D721Med (cell line): ENCODE measurements around the gene SEPTIN8.

Experiments
- DNase-seq: peaks from one replicate; pipeline ENCODE4 v3.0.0; 2011; ENCODE audit warnings: low spot score; ENCODE audit not compliant: insufficient read length
- FAIRE-seq: peaks from 2 replicates; lab custom pipeline; 2011; peaks lifted over from hg19 to GRCh38; lab: Jason Lieb, UNC
- TF ChIP-seq, protein P1 (sequence below): IDR thresholded peaks from 2 replicates; pipeline ENCODE4 v1.5.1; 2012; ENCODE audit warnings: mild to moderate bottlenecking, control low read depth; ENCODE audit not compliant: insufficient read depth; ENCODE audit errors: missing control alignments

SEPTIN8 gene, protein sequence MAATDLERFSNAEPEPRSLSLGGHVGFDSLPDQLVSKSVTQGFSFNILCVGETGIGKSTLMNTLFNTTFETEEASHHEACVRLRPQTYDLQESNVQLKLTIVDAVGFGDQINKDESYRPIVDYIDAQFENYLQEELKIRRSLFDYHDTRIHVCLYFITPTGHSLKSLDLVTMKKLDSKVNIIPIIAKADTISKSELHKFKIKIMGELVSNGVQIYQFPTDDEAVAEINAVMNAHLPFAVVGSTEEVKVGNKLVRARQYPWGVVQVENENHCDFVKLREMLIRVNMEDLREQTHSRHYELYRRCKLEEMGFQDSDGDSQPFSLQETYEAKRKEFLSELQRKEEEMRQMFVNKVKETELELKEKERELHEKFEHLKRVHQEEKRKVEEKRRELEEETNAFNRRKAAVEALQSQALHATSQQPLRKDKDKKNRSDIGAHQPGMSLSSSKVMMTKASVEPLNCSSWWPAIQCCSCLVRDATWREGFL

DNA sequence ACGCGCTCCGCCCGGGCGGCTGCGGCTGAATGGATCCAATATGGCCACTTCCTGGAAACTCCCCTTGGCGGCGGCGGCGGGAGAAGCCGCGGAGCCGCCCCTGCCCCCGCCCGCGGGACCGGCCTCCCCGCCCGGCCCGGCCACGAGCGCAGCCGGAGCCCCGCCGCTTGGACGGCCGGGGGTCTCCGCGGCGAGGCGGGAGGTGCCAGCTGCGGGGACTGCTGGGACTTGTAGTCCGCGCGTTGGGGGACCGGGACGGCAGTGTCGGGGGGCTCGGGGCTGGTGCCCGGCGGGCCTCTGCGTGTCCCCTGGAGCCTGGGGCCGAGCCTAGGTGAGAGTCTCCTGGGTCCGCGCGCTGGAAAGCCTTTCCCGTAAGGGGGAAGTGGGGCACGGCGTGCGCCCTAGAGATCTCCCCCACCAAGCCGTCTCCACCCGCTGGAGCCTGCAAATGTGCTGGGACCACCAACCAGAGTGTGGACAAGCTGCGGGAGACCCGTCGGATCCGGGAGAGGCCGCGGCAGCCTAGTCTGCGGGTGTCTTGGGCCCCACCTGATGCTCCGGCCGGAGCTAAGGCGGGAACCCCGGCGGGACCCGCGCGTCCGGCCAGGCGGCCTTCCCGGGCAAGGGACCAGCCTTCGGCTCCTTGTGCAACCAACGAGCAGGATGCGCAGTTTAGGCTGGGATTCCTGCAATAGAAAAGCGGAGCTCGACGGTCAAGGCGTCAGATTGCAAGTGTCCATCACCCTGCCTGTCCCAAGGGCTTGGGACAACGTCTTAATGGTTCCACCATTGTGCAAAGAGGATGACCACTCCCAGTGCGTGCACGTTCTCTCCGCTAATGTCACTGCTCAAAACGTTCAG, at the start of gene SEPTIN8:
SEPTIN8 (minus strand) TSS at position 31 of the 861 bp plus-strand sequence. CDS start 102 bp downstream, outside the sequence.
- DNase-seq = peak; percentile 66
- no peak for FAIRE-seq
- TF ChIP-seq, protein P1, sequence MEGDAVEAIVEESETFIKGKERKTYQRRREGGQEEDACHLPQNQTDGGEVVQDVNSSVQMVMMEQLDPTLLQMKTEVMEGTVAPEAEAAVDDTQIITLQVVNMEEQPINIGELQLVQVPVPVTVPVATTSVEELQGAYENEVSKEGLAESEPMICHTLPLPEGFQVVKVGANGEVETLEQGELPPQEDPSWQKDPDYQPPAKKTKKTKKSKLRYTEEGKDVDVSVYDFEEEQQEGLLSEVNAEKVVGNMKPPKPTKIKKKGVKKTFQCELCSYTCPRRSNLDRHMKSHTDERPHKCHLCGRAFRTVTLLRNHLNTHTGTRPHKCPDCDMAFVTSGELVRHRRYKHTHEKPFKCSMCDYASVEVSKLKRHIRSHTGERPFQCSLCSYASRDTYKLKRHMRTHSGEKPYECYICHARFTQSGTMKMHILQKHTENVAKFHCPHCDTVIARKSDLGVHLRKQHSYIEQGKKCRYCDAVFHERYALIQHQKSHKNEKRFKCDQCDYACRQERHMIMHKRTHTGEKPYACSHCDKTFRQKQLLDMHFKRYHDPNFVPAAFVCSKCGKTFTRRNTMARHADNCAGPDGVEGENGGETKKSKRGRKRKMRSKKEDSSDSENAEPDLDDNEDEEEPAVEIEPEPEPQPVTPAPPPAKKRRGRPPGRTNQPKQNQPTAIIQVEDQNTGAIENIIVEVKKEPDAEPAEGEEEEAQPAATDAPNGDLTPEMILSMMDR = no peak

DNA sequence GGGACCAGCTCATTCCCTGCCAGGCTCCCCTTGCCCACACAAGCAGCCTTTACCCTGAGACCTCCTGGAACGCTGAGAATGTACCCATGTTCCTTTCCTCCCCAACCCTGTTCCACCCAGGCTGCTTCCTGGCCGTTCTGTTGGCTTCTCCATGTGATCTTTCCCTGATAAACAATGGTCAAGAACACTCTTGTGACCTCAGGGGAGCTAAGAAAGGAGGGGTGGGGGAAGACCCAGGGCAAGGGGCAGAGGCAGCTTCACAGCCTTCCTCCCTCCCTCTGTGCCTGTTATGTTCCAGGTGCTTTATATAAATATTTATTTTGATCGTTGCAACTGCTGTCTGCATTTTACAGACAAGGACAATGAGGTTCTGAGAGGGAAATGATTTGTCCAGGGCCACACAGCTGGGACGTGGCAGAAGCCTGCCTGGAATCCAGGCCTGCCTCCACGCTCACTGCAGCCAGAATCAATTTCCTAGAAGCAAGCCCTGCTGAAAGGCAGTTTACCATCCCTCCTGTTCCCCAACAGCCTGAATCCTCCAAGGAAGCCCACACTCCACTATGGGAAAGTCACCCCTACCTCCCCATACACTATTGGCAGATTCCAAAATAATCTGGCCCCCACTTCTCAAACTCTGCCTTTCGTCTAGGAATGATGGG, 49.5 kb upstream of the SEPTIN8 start:
- TF ChIP-seq, protein P1 = no peak
- no peak for DNase-seq
- FAIRE-seq = no peak

DNA sequence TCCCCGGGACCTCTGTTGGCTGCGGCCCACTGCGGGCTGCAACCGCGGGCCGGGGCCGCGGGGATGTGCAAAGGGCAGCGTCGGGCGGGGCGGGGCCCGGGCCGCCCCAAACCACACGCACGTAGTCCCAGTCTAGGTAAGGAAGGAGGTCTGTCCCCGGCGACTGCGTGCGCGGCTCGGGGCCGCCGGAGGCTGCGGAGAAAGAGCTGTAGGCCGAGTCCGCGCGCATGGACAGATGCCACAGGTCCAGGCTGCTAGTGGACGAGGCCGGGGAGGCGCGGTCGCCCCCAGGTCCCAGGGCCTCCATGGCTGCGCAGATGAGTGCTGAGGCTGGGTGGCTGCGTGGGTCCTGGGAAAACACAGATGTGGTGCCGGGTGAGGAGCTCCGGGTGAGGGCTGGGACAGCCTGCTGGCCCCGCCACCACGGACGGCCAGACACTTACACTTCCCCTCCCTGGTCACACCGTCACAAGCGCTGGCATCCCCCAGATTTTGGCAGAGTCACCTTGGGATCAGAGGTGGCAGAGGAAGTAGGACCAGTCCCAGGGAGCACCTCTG, 48.9 kb upstream of the SEPTIN8 start:
- DNase-seq (no peak), FAIRE-seq (no peak)
- TF ChIP-seq, protein P1 = no peak

DNA sequence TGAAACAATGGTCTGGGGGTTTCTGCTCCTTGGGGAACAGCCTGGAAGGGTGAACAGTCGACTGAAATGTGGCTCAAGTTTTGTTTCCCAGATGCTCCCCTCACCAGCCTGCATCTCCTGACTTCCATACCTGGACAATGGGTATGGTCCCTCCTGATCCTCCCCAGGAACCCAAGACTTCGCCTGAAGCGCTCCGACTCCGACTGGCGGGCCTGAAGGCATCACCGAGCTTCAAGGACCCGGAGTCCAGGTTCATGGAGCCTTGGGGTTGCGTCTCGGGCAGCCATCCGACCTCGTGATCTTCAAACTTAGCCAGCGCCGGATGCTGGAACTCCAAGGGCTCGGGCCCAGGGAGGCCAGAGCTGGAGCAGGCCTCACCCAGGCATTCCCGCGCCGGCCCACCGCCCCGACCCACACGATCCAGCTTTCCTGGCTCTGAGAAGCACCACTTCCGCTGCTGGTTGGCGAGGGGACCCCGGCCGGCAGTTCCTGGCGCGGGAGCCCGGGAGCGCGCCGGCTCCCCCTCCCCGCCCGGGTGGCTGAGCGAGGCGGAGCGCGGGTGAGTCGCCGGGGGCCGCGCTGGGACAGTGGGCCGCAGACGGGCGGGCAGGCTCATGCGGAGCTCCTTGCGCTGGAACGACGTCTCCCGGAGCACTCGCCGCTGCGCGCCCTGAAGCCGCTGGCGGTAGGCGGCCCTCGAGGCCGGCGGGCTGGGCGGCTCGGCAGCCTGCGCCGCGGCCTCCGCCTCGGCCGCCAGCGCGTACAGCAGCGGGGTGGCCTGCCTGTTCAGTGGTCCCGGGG, 48.2 kb upstream of the SEPTIN8 start:
- DNase-seq (no peak), FAIRE-seq (no peak)
- TF ChIP-seq, protein P1 = no peak

DNA sequence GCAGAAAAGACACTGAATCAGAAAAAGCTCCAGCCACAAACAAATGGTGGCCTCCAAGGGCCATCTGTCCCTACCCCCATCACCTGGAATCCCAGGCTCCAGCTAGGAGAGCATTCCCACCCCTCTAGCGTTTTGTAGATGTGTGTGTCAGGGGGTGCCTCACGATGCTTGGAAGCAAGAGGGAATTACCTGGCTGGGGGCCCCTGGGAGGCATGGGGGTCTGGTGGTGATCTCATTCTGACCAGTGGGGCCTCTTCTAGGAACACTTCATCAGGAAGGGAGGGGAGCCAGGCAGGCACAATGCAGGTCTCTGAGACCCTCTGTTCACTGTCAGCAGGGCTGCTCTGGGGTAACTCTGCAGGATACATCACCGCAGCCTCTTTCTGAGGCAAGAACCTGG, 47.4 kb upstream of the SEPTIN8 start:
- DNase-seq (no peak), FAIRE-seq (no peak)
- TF ChIP-seq, protein P1 = no peak

DNA sequence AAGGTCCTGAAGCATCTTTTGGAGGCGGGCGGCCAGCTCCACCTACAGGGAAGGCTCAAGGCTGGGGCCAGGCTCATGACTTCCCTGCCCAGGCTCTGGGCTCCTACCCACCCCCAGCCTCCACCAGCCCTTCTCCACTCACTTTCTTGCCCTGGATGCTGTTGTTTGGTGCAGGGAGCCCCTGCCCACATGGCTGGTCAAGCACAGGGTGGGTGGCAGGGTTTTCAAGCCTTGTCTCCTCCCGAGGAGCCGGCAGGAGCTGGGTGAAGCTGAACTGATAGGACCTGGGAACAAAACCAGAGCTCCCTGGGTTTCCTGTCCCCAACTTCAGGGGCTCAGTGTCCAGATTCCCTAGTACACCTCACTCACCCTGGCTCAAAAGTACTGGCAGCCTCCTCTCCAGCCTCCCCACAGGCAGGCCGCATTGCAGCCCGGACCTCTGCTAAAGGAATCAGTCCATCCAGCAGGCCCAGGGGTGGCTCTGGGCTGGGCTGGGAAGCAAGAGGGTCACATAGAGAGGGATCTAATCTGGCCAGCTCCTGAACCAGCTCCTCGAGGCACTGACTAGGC, 46.5 kb upstream of the SEPTIN8 start:
- no peak for DNase-seq
- TF ChIP-seq, protein P1 = no peak
- FAIRE-seq = no peak
